SHP77 (cell line): ENCODE measurements around the gene GPR180.

ENCODE experiments used
- DNase-seq, 2 experiments: peaks; one replicate each; lab custom pipeline; 2025; lab: John Stamatoyannopoulos, UW

GPR180 gene

GRCh38 chr13:94646904-94647303 is 45.2 kb downstream of the GPR180 start:
- peak in 1 of 2 experiments; percentile 6 for DNase-seq

DNA sequence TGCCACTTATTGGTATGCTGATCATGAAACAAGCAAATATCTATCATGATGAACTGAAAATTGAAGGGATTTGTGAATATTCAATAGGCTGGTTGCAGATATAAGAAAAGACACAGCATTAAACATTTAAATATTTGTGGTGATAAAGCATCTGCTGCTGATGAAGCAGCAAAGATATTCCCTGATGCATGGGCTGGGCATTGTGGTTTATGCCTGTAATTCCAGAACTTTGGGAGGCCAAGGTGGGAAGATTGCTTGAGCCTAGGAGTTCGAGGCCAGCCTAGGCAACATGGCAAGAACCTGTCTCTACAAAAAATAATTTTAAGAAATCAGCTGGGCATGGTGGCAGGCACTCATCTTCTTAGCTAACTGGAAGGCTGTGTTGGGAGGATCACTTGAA is 54.5 kb downstream of the GPR180 start:
- no peak for DNase-seq

DNA sequence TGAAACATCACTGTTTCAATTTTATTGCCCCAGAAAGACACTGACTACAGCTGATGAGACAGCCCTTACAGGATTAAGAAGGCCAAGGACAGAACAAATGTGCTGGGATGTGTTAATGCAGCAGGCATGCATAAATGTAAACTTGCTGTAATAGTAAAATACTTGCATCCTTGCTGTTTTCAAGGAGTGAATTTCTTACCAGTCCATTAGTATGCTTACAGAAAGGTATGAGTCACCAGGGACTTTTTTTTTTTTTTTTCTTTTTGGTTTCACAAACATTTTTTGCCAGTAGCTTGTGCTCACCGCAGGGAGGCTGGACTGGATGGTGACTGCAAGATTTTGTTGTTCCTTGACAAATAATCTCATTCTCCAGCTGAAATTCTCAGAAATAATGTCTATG is 55.1 kb downstream of the GPR180 start:
- DNase-seq = no peak

DNA sequence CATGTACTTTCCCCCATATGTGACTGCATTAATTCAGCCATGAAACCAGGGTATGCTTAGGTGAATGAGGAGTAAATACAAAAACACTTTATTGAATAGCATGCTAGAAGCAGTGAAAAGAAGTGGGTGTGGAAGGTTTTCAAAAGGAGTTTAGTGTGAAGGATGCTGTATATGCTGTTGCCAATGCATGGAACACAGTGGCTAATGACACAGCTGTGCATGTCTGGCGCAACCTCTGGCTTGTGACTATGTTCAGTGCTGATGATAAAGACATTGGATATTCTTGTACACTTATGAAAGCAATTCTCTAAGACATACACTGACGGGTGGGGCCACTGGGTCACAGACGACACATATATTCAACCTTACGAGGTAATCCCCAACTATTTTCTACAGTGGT is 55.5 kb downstream of the GPR180 start:
- DNase-seq = no peak

DNA sequence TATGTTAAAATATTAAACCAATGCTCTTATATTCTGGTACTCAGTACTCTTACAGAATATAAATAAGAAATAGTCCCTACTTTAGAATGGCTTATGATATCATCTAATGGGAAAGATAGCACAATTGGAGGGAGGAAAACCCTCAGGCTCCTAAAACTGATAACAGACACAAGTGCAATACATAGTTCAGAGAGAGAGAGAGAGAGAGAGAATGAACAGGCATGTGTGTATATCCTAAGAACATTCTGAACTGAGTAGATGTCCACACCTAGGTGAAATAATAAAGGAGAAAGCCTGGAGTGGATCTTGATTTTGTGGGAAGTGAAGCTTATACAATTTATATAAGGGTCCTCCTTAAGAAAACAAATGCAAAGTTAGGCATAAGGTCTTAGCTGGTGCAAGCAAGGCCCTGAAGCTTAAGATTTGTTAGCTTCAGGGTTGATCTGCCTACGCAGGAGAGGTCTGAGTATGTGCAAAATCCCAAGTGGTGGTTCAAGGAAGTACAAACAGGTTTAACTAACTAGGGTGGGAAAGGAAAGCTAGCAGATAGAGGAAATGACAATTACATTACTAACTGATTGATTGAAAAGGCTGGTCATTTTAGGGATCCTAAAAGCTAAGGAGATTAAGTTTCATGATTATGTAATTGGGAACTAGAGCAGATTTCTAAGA is 57.4 kb downstream of the GPR180 start:
- no peak for DNase-seq

GRCh38 chr13:94659598-94659946 is 57.9 kb downstream of the GPR180 start:
- DNase-seq = no peak

- peak; percentile 78 to 83 for DNase-seq
Observed at GRCh38 chr13:94660695-94661326, 59.2 kb downstream of the GPR180 start.

DNA sequence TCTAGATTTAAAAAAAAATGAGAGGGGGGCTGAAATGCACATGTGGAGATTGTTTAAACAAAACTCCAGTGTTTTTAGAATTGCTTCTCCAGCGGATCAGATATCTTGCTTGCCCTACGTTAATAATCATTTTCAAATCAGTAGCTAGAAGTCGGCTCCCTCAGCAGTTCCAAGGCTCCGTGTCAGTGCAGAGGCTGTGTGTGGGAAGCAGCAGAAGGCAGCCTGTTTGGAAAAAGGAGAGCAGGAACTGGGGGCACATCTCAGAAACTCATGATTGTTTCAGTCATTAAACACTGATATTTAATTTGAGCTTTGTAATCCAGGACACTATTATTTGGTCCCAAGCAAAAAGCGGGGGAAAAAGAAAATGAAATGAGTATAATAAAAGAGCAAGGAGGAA is 59.7 kb downstream of the GPR180 start:
- peak; percentile 29 to 65 for DNase-seq

- DNase-seq = no peak
Observed at GRCh38 chr13:94662274-94662945, 60.8 kb downstream of the GPR180 start.

DNA sequence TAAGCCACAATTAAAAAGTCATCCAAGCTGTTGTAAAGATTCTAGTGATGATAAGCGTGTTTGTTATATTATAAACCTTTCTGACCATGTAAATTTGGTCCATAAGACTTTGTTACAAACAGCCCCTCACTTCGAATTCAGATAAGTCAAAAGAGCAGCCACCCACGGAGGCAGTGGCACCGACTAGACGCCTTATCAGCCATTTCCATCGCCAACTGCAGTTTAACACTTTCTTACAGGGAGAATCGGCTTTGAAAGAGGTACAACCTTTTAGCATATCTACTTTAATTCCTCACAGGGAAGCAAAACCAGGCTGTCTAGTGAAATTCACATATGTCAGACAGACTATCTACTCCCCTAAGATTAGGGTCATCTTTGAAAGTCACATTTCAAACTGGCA is 63.2 kb downstream of the GPR180 start:
- no peak for DNase-seq

GRCh38 chr13:94666065-94666464 is 64.4 kb downstream of the GPR180 start:
- DNase-seq = no peak

GRCh38 chr13:94667190-94667589 is 65.5 kb downstream of the GPR180 start:
- no peak for DNase-seq

DNA sequence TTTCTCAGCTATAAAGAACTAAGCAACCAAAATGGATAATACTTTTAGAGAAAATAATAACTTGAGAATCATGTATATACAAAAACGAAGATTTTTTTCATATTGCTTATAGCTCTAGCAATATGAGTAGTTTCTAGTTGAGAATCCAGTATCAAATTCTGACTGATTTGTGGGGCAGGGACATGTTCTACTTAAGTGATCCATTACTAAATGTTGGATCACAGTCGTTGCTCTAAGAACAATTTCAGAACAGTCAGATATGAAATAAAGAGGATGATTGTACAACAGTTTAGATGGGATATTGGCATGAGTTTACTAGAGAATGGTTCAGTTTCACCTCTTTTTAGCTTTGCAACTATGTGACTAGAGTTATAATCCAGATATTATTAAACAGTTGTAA is 70.7 kb downstream of the GPR180 start:
- DNase-seq = no peak

DNA sequence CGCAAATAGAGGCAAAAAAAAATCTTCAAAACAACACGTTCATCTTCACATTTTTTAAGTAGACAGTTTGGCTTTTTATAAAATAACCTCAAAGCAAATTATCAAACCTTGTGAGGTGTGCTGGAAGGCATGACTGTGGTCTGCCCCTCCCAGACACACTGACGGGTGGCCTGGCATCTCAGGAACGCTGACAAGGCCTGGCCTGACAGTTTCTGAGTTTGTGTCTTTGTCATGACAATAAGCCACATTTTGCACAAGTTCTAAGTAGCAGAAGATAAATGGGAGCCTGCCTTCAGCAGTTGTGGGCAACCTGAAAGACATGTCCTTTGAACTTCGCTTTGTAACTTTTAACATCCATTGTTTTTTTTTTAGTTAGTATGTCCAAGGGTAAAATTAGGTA is 72.2 kb downstream of the GPR180 start:
- no peak for DNase-seq

GRCh38 chr13:94674609-94675348 is 73.1 kb downstream of the GPR180 start:
- DNase-seq = peak; percentile 78 to 91

- no peak for DNase-seq
Observed at GRCh38 chr13:94677799-94678198, 76.1 kb downstream of the GPR180 start.

DNA sequence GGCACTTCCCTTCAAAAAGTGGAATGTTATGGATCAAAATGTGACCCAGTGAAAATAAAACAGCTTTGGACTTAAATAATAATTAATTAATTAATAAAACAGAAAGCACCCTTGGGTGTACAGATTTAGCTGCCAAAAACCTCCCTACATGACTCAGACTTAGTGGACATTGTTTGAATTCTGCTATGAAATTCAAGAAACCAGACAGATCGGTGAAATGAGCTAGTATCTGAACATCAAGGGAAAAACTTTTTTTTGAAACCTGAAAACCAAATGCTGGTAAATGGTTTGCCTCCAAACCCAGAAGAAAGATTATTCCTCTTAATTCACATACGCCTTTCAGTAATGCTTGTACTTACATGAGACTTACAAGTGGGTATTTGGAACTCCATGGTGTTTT is 77.2 kb downstream of the GPR180 start:
- DNase-seq = no peak

DNA sequence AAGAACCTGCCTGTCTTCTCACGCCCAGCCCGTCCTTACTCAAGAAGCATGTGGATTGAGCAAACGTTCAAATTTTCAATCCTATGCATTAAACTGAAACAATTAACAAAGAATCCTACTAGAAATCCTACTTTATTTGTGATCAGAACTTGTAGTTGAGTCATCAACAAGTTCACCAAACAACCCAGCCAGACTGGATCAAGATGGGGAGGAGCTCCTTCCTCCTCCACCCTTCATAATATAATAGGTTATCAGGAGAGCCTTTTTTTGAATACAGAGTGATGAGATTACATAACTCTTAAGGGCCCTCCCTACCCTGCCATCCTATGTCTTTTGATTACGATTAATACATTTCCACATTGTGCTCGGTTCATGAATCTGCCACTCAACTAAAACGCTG is 78.0 kb downstream of the GPR180 start:
- DNase-seq = no peak

DNA sequence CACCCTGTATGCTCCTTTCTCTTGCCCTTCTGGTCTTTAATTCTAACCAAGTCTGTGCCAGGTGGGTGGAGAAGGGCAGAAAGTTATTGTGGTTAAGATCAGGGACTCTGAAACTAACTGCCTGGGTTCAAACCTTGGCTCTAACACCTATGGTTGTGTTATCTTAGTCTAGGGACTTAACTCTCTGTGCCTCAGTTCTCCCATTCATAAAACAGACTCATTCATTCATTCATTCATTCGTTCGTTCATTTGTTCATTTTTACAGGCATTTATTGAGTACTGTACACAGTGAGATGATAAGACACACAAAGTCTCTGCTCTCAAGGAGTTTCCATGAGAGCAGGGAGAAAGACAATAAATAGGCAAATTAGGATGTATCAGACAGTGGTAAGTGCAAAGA is 80.6 kb downstream of the GPR180 start:
- DNase-seq = no peak

DNA sequence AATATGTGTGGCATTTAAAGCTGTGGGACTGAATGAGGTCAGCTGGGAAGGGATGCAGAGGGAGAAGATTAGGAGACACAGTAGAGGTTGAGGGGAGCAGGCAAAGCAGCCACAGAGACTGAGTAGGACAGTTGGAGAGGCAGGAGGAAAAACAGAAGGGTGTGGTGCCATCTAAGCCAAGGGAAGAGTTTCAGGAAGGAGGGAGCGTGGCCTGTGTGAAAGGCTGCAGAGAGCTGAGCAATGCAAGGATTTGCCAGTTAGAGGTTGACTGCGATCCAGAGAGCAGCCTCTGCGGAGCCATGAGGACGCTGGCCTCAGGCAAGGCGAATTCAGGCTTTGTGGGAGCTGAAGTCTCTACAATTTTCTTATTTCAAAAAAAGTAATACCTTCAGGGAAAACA is 81.8 kb downstream of the GPR180 start:
- no peak for DNase-seq
